ENCODE data around the gene EIF2A.
"Not testable (repeated sequence)": the region's sequence is repeated elsewhere in the genome, so short reads cannot be mapped to it uniquely, and the experiment has no call there.

Gene EIF2A

DNA sequence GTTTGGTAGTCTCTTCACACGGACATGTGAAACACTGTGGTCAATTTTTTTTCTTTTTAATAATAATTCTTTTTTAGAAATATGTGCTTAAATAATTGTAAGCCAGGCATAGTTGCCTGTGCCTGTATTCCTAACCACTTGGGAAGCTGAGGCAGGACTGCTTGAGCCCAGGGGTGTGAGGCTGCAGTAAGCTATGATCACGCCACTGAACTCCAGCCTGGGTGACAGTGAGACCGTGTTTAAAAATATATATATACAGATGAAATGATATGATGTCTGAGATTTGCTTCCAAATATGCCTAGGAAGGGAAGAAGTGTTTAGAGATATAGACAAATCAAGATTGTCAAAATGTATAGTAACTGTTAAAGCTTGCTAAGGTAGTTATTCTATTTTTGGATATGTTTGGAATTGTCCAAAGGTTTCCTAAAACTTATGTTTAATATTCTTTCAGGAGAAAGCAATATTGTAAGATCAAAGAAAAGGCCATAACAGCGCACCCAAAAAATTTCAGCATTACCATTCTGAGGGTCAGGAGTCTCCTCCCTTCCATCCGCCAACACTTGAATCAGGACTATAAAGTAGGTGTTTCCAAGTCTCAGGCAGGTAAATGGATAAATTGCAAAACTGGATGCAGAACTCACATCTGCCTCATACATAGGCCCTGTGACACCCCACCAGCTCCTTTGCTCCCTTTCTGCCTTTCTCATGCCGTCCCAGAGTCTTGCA is 56.0 kb downstream of the EIF2A start:
- no peak for DNase-seq (ENCODE audit: low spot score)

DNA sequence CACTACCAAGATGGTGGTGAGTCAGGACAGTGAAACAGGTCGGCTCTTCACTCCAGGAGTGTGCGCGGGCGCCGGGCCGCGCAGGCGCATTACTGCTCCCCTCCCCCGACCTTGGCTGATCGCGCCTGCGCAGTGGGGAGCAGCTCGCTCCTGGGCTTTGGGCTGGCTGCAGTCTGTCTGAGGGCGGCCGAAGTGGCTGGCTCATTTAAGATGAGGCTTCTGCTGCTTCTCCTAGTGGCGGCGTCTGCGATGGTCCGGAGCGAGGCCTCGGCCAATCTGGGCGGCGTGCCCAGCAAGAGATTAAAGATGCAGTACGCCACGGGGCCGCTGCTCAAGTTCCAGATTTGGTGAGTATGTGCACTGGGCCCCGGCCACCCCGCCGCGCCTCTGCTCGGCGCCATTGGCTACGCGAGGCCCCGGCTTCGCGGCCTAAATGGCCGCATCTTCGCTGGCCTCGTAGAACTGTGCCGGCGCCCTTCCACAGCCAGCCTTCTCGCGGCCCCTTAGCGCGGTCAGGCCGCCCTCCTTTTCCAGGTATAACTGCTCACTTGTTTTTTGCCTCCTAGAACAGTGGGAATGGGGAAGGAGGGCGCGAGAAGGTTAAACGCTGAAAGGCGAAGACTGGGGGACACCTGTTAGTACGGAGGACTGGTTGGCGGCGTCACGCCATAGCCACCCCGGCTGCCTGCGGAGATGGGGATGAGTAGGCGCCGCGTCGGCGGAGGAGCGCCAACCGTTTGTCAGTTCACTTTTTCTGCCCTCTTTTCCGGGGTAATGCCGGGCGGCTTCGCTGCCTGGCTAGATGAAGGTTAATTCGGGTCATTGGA is 56.8 kb downstream of the EIF2A start, which contains the start of gene SELENOT:
TSS of gene SELENOT (plus strand) at position 169 of the 827 bp plus-strand sequence. CDS start at position 211, 42 bp downstream.
- peak; percentile 94 for DNase-seq (ENCODE audit: low spot score)

DNA sequence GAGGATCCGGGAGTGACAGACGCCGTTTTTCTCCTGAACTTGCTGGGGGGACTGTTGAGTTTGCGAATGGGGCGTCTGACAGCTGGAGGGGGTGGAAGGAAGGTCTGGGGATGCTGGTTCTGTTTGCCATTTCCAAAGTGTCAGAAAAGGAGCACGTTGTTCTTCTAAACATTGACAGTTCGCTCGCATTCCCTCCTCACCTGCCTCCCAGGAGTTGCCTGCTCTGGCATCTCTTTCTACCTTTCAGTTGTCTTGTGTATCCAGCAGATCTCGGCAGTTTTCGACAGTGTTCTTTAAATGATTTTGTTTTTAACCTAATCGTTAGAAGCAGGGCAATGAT is 57.4 kb downstream of the EIF2A start:
- DNase-seq (ENCODE audit: low spot score): no peak

DNA sequence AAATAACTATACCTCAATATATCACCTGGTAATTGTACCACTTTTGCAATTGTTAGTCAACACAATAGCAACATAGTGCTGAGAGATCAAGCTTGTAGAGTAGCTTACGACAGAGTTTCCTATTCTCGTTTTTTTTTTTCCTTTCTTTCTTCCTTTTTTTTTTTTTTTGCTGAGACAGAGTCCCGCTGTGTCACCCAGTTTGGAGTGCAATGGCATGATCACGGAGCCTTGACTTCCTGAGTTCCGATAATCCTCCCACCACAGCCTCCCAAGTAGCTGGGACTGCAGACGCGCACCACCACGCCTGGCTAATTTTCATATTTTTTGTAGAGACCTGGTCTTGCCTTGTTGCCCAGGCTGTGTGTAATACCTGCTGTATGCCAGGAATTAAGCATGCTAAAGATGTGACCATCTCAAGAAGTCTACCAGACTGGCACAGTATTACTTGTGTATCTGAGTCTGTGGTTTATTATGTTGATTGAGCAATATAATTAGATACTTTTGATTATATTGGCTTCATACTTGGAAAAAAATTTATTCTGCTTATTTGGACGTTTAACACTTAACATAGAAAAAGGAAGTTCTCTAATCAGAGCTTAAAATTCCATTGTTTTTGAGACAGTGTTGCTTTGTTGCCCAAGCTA is 59.5 kb downstream of the EIF2A start:
- DNase-seq (ENCODE audit: low spot score): no peak

DNA sequence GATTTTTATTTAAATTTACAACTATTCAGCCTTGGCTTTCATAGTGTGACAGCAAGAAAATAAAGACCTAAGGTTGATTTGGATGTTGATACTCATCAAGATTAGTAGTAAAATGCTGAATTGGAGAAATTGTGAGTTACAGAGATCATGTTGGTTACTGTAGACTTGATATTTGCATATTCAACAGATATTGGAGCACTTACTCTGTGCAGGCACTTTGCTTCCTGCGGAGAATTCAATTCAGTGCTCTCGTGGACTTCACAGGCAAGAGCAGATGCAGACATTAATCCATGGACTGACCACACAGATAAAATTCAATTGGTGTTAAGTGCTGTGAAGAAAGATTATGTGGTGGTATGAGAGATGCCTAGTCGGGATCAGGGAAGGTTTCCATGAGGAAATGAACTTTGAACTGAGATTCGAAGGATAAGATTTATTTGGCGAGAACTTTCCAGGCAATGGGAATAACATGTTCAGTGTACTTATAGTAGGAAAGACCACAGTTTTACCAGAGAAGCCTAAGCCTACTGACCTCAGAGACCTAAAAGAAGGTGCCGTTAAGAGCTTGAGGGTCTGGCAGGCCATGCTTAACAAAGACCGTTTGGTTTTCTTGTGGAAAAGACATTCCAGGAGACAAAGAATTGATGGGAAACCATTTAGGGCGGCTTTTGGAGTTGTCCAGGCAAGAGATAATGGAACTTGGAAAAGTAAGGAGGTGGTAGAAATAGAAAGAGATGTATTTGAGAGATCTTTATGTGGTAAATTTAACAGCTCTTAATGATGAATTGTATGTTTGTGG is 60.9 kb downstream of the EIF2A start:
- no peak for DNase-seq (ENCODE audit: low spot score)

DNA sequence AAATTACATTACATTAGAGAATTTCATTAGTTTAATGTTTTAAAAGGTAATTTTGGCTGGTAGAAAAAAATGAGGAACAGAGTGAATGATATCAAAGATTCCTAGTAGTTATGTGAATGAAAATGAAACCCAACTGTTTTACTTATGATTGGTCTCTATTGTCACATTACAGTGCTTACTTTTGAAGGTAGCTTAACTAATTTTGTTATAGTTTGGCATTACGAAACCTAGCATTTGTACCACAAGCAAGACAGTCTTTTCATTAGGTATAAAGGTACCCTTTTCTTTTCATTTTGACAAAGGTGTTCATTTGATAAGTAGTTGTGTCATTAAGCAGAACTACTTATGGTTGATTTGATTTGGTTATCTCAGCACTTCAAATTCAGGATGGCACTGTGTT is 63.4 kb downstream of the EIF2A start:
- DNase-seq (ENCODE audit: low spot score): no peak

DNA sequence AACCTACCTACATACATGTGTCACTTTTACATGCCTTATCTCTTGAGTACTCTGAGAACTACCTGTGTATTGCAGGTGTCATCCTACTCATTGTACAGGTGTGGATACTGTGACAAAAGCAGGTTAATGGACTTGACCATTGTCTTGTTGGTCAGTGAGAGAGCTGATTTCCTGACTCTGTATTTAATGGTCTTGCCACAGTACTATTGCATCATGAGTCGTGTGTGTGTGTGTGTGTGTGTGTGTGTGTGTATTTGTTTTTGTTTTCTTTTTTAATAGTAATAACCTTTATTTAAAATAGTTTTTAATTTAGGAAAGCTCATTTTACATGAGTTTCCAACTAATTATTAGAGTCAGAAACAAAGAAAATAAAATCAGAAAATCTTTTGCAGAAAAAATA is 64.2 kb downstream of the EIF2A start:
- DNase-seq (ENCODE audit: low spot score): no peak

DNA sequence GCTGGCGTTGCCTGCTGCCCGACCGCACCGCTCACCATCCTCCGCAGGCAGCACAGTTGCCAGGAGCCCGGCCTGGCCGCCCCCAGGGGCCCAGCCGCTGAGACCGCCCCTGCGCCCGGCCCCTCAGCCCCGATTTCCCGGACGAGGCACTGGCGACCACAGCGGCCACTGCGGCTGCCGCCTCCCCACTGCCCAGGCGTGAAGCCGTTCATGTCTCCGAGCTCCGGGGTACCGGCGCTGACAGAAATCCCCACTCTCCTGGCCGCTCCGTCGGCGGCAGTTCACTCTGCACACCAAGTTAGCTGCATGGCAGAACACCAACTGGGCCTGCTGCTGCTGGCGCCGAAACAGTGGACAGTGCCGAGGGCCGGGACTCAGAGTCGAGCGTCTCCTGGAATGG is 65.1 kb downstream of the EIF2A start:
- no peak for DNase-seq (ENCODE audit: low spot score)

DNA sequence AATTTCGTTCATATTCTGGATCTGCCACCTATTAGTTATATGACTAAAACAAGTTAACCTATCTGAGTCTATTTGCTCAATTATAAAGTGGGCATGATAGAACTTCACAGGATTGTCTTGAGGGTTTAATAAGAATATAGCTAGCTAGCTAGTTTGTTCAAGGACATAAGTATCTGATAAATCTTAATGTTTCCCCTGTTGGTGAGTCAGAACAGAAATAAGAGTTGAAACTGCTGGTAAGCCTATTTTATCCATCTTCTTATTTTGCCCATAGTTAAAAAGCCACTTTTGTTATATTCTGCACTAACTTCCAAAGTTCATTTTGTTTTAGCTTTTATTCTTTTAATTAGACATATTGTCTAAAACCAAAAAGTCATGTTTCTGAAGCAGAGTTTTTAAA is 65.9 kb downstream of the EIF2A start:
- no peak for DNase-seq (ENCODE audit: low spot score)

DNA sequence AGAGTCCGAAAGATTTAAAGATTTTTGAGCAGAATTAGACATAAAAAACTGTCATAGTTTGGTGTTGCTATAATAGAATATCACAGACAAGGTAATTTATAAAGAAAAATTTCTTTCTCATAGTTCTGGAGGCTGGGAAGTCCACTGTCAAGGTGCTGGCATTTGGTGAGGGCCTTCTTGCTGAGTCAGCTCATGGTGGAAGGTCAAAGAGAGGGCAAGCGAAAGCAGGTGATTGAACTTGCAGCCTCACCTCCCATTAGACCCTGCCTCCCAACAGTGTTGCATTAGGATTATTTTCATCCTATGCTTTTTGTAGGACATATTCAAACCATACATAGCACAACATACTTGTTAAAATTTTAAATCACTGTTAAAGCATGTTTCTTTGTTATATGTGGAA is 66.4 kb downstream of the EIF2A start:
- no peak for DNase-seq (ENCODE audit: low spot score)

DNA sequence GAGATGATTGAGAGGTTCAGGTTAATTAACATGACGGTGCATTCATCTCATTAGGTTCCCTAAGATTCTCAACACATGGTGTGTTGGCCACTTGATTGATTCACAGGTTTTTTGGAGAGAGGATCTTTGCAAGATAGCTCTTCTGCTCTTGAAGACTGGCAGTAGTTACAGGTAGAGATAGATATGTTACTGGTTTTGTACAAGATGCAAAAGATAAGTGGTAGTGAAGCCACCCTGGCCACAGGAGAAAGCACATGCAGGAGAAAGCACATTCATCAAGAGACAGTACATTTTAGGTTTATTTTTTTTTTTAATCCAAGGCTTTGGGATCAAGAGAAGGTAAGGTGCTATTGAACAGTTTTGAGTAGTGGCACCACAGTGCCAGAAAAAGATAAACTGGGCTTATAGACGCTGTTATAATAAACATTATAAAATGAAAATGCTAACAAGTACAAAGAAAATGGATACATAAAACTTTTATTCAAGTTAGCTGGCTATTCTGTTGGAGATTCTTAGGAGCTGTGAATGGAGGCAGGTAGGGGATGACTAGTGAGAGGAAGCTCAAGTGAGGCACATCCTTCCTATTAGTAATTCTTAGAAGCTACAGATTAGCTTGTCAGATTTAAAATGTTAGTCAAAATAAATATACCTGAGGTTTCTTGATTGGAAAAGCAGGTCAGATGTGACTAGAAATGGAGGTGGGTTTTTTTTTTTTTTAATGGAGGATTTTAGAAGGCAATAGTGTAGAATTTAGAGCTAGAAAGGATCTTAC is 67.3 kb downstream of the EIF2A start:
- no peak for DNase-seq (ENCODE audit: low spot score)

DNA sequence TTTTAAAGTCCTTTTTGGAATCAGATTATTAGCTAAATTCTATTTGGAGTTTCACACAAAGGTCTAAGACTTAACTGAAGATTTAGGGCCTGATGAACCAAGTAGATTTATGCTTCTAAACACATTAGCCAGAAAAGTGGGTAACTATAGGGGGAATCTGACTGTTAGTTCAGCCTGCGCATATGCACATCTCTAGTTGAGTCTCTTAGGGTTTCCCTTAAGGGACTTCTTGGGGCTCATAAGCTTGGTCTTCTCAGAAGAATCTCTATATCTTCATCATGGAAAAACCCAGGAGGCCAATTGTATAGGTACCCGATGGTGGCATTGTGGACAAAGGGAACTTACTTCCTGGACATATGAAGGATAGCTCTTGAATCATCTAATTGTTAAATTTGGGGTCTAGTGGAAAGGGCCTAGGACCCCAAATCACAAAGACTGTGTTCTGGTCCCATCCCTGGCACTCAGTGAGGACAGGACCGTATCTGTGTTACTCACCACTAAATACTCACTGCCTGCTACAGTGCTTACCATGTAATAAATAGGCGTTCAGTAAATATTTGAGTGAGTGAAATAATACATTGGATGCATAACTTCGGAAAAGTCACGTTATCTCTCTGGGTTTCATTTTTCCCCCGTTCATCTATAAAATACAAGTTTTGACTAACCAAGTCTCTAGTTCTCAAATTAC is 73.6 kb downstream of the EIF2A start:
- DNase-seq (ENCODE audit: low spot score): no peak

DNA sequence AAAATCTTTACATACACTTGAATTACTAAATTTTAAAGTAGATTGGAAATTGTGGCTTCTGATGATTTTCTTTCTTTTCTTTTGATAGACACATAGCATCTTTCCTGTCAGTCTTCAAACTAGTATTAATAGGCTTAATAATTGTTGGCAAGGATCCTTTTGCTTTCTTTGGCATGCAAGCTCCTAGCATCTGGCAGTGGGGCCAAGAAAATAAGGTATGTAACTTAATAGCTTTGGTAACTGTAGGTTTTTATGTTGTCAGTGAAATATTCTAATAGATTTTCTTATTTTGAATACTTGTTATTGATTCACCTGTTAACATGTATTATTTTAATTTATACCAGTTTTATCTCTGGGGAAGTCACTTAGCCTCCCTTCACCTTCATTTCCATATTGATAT is 76.4 kb downstream of the EIF2A start:
- DNase-seq (ENCODE audit: low spot score): not testable (repeated sequence)

DNA sequence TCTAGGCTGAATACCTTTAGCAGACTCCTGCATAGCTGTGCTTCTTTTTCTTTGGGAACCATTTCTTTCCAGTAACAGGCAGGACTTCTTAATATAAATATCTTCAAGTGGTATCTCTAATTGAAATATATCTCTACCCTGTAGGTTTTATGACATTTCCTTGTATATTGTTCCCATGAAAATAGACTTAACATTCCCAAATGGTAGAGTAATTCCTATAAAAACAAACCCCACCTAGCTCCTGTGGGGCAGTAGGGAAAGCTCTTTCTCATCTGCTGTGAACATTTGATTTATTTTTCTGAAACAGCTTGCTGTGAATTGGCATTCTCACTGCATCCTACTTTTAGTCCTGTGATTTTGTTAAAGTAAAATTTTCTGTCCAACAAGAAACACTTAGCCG is 77.4 kb downstream of the EIF2A start:
- DNase-seq (ENCODE audit: low spot score): no peak

DNA sequence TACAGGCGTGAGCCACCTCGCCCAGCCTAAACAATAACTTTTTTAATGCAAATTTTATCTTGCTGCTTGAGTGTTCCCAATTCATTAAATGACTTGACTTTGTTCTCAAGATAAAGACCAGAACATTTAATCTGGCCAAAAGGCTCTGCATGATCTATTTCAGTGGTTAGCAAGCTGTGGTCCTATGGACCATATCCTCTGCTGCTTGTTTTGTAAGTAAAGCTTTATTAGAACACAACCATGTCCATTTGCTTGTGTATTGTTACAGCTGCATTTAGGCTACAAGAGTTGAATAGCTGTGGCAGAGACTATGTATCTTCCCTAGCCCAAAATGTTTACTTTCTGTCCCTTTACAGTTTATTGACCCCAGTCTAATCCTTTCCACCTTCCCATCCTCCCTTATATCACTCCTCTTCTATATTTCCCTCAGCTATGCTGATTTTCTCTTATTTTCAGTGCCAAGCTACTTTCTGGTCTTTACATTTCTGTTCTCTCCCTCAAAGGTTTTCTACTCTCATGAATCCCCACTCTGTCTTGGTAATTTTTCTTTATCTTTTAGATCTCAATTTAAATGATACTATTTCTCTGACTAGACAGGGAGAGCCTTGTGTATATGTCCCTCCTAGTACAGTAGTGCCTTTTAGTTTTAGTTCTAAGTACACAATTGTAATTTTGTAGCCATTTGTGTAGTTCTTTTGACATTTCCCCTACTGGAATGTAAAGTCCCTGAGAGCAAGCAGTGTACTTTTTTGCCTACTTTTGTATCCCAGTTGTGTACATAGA is 79.8 kb downstream of the EIF2A start:
- no peak for DNase-seq (ENCODE audit: low spot score)

DNA sequence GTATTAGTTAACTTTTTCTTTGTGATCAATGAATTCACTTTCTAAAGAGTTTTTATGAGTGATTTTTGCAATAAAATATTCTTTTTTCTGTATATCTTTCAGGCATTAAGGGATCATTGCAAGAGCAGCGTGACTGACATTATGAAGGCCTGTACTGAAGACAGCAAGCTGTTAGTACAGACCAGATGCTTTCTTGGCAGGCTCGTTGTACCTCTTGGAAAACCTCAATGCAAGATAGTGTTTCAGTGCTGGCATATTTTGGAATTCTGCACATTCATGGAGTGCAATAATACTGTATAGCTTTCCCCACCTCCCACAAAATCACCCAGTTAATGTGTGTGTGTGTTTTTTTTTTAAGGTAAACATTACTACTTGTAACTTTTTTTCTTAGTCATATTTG is 81.0 kb downstream of the EIF2A start:
- no peak for DNase-seq (ENCODE audit: low spot score)

DNA sequence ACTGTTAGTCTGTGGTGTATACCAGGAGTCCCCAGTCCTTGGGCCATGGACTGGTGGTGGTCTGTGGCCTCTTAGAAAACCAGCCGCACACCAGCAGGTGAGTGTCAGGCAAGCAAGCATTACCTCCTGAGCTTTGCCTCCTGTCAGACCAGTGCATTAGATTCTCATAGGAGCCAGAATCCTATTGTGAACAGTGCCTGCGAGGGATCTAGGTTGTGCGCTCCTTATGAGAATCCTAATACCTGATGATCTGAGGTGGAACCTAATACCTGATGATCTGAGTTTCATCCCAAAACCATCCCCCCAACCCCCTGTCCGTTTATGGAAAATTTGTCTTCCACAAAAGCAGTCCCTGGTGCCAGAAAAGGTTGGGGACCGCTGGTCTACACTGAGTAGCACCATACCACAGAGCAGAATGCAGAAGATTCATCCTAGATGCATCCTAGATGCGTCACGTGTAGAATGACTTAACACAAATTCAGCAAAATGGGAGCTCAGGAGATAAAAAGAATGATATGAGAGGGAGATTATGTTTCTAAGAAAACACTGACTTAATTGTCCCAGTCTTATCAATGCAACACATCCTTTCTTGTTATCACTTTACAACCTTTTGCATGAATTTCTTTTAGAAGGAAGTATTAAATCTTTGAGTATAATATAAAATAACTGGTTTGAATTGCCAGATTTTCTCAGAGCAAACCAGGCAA is 85.1 kb downstream of the EIF2A start:
- no peak for DNase-seq (ENCODE audit: low spot score)

DNA sequence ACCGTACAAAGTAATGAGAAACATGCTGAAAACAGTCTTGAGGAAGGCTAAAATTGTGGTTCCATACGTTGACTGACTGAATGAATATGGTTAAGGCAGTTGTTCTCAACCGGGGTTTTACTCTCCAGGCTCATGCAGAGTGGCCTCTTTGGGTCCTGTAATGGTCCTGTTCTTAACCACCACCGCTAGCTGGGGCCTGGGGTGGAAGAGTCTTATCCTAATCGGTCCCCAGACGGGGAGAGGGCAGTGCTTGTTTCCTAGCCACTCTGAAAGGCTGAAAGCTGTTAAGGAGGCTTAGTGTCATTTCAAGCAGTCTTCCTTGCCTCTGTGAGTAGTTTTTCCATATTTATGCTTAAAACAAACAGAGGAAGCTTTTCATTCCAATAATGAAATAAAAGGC is 88.5 kb downstream of the EIF2A start:
- no peak for DNase-seq (ENCODE audit: low spot score)

DNA sequence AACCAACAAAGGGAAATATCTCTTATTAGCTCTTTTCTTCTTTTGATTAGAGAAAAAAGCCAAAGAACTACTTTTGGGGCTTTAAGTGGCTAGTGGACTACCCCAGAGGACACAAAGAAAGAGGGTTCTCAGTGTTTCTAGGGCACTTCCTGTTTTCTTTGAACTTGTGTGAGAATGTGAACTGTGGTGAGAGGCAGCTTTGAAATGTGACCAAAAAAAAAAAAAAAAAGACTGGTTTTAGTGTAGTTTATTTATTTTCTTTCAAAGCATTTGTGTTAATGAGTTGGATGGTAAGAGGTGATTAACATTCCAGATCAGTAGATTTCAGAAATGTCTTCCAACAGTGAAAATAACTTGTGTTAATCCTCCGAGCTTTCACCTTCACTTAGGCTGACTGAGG is 88.9 kb downstream of the EIF2A start:
- DNase-seq (ENCODE audit: low spot score): no peak

Measured in germinal center (tissue), 1 donor.